Mammary epithelial cell (primary cell): ENCODE data around the gene LRRC32.

Source experiments
- CTCF ChIP-seq, 2 donors: IDR thresholded peaks in 1 of 2; conservative IDR thresholded peaks in 1 of 2; 2 replicates each; pipeline ENCODE4 v1.5.1; 2011 to 2012; ENCODE audit warnings: inconsistent platforms in 2 of 2, low read length in 2 of 2, mild to moderate bottlenecking in 2 of 2, control low read depth in 1 of 2, low read depth in 1 of 2; ENCODE audit not compliant: insufficient read depth in 1 of 2; ENCODE audit errors: extremely low read depth in 1 of 2
- EZH2 ChIP-seq: IDR thresholded peaks from 2 replicates; pipeline ENCODE4 v1.6.1; 2012; ENCODE audit warnings: low read length, inconsistent platforms, borderline replicate concordance

GRCh38 chr11:76660533-76661305 is 9.8 kb downstream of the LRRC32 start:
- TF ChIP-seq CTCF (conservative IDR thresholded peaks at IDR 0.05 in 1 of 2, IDR thresholded peaks at IDR 0.05 in 1 of 2; ENCODE audit: extremely low read depth in 1 of 2, insufficient read depth in 1 of 2, low read depth in 1 of 2, low read length in 2 of 2) (no peak), EZH2 (no peak)
